MM.1S (cell line): ENCODE results near the gene PDE6G.

Experiments used
- DNase-seq: peaks from one replicate; pipeline ENCODE4 v3.0.0-alpha.2; 2015
- H2AFZ ChIP-seq: fragments of 300-600 bp; sonication (generic); 2 replicates; pipeline ENCODE4 v1.6.0; 2016; ENCODE audit warnings: antibody characterized with exemption, low read length
- H3F3A ChIP-seq: fragments of 300-600 bp; sonication (generic); 2 replicates; pipeline ENCODE4 v1.6.1; 2016; ENCODE audit warnings: mild to moderate bottlenecking, antibody characterized with exemption, low read length, moderate library complexity, mixed read lengths; ENCODE audit not compliant: insufficient read depth
- H3K27ac ChIP-seq: fragments of 300-600 bp; sonication (generic); 2 replicates; pipeline ENCODE4 v1.5.1; 2016; ENCODE audit warnings: mild to moderate bottlenecking, low read length
- H3K27me3 ChIP-seq: fragments of 300-600 bp; sonication (generic); replicated peaks from 2 replicates; pipeline ENCODE4 v1.6.0; 2016; ENCODE audit warnings: low read length; ENCODE audit not compliant: insufficient read depth
- H3K36me3 ChIP-seq: fragments of 300-600 bp; sonication (generic); replicated peaks from 2 replicates; pipeline ENCODE4 v1.6.1; 2016; ENCODE audit warnings: mild to moderate bottlenecking, low read length, mixed read lengths; ENCODE audit not compliant: insufficient read depth
- H3K4me1 ChIP-seq: fragments of 300-600 bp; sonication (generic); 2 replicates; pipeline ENCODE4 v1.6.1; 2016; ENCODE audit warnings: low read length, mixed read lengths
- H3K4me2 ChIP-seq: fragments of 300-600 bp; sonication (generic); 2 replicates; pipeline ENCODE4 v1.6.0; 2016; ENCODE audit warnings: low read depth, low read length
- H3K4me3 ChIP-seq: fragments of 300-600 bp; sonication (generic); 2 replicates; pipeline ENCODE4 v1.5.1; 2016; ENCODE audit warnings: low read length, mixed read lengths
- H3K79me2 ChIP-seq: fragments of 300-600 bp; sonication (generic); 2 replicates; pipeline ENCODE4 v1.6.1; 2016; ENCODE audit warnings: mixed run types, low read length, mixed read lengths
- H3K9ac ChIP-seq: fragments of 300-600 bp; sonication (generic); 2 replicates; pipeline ENCODE4 v1.6.1; 2016; ENCODE audit warnings: low read length, mixed read lengths
- H3K9me2 ChIP-seq: fragments of 300-600 bp; sonication (generic); replicated peaks from 2 replicates; pipeline ENCODE4 v1.6.1; 2016; ENCODE audit warnings: mild to moderate bottlenecking, low read length, mixed read lengths; ENCODE audit not compliant: insufficient read depth
- H3K9me3 ChIP-seq: fragments of 300-600 bp; sonication (generic); replicated peaks from 2 replicates; pipeline ENCODE4 v1.6.1; 2016; ENCODE audit warnings: mild to moderate bottlenecking, low read length, mixed read lengths; ENCODE audit not compliant: insufficient read depth
- H4K20me1 ChIP-seq: fragments of 300-600 bp; sonication (generic); 2 replicates; pipeline ENCODE4 v1.6.1; 2016; ENCODE audit warnings: mild to moderate bottlenecking, low read length, moderate library complexity, mixed read lengths; ENCODE audit not compliant: insufficient read depth
- EZH2 ChIP-seq: fragments of 300-600 bp; sonication (generic); optimal IDR thresholded peaks from 2 replicates; pipeline ENCODE3; 2017; ENCODE audit warnings: low read depth, mild to moderate bottlenecking, antibody characterized with exemption, low read length, mixed read lengths
- EZH2phosphoT487 ChIP-seq: fragments of 300-600 bp; sonication (generic); IDR thresholded peaks from 2 replicates; pipeline ENCODE4 v1.6.1; 2018; ENCODE audit warnings: antibody characterized with exemption, low read length
- TF ChIP-seq, protein P1 (sequence below): fragments of 300-600 bp; sonication (generic); IDR thresholded peaks from 2 replicates; pipeline ENCODE4 v1.5.1; 2016; ENCODE audit warnings: antibody characterized with exemption, low read length, mixed read lengths

The PDE6G gene

DNA sequence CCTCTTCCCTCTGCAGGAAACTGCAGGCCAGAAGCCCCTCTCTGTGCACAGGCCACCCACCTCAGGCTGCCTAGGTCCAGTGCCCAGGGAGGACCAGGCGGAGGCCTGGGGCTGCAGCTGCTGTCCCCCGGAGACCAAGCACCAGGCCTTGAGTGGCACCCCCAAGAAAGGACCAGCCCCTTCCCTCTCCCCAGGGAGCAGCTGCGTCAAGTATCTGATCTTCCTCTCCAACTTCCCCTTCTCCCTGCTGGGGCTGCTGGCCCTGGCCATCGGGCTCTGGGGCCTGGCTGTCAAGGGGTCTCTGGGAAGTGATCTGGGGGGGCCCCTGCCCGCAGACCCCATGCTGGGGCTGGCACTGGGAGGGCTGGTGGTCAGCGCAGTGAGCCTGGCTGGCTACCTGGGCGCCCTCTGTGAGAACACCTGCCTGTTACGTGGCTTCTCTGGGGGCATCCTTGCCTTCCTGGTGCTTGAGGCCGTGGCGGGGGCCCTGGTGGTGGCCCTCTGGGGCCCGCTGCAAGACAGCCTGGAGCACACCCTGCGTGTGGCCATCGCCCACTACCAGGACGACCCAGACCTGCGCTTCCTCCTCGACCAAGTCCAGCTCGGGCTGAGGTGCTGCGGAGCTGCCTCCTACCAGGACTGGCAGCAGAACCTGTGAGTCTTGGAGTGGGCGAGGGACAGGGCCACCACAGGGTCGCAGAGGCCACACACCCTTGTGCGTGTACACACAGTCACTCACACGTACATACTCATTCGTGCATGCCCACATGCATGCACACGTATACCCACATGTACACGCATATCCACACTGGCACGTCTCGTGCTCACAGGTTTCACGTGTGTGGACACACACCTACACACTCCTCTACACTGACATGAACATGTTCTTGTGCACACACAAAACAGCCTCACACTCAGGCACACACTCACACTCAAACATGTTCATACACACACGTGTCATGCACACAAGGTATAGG lies 11.1 kb downstream of the PDE6G start:
- Histone ChIP-seq H3K9ac (no peak overlapping the region), H3K27me3 (peaks cover 23% of the 10 kb centered on the region), H3F3A (no peaks in the 10 kb centered on the region), H3K79me2 (no peaks in the 10 kb centered on the region), H3K36me3 (no peaks in the 10 kb centered on the region), H3K9me2 (no peaks in the 10 kb centered on the region), H2AFZ (no peak overlapping the region), H4K20me1 (no peaks in the 10 kb centered on the region), H3K4me2 (no peak overlapping the region), H3K27ac (no peak overlapping the region), H3K4me3 (no peak overlapping the region), H3K4me1 (no peaks in the 10 kb centered on the region), H3K9me3 (no peaks in the 10 kb centered on the region)
- TF ChIP-seq EZH2 (no peak), EZH2phosphoT487 (no peak)
- TF ChIP-seq, protein P1, sequence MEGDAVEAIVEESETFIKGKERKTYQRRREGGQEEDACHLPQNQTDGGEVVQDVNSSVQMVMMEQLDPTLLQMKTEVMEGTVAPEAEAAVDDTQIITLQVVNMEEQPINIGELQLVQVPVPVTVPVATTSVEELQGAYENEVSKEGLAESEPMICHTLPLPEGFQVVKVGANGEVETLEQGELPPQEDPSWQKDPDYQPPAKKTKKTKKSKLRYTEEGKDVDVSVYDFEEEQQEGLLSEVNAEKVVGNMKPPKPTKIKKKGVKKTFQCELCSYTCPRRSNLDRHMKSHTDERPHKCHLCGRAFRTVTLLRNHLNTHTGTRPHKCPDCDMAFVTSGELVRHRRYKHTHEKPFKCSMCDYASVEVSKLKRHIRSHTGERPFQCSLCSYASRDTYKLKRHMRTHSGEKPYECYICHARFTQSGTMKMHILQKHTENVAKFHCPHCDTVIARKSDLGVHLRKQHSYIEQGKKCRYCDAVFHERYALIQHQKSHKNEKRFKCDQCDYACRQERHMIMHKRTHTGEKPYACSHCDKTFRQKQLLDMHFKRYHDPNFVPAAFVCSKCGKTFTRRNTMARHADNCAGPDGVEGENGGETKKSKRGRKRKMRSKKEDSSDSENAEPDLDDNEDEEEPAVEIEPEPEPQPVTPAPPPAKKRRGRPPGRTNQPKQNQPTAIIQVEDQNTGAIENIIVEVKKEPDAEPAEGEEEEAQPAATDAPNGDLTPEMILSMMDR = no peak
- no peak for DNase-seq

DNA sequence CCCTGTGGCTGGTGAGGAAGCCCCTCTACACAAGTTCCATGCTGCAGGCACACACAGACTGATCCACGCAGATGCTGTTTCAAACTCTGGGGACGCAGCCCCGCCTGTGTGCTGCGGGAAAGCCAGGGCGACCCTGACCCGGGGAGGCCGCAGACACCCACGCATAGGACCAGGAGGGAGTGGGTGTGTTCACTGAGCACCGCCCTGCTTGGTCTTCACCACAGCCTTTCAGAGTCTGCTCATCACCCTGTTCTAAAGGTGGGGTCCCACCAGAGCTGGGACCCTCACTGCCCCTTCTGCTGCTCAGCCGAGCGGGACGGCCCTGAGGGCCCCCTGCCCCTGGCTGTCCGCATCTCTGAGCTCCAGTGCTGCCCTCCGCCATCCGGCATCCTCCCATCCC lies 11.8 kb downstream of the PDE6G start:
- Histone ChIP-seq H3K27me3 (peaks cover 23% of the 10 kb centered on the region), H3K27ac (no peak overlapping the region), H3K9me2 (no peaks in the 10 kb centered on the region), H2AFZ (no peak overlapping the region), H4K20me1 (no peaks in the 10 kb centered on the region), H3K9me3 (no peaks in the 10 kb centered on the region), H3K4me2 (no peak overlapping the region), H3K4me3 (no peak overlapping the region), H3K4me1 (no peaks in the 10 kb centered on the region), H3K79me2 (no peaks in the 10 kb centered on the region), H3K9ac (no peak overlapping the region), H3K36me3 (no peaks in the 10 kb centered on the region), H3F3A (no peaks in the 10 kb centered on the region)
- TF ChIP-seq, protein P1 = no peak
- TF ChIP-seq EZH2 (no peak), EZH2phosphoT487 (no peak)
- no peak for DNase-seq

DNA sequence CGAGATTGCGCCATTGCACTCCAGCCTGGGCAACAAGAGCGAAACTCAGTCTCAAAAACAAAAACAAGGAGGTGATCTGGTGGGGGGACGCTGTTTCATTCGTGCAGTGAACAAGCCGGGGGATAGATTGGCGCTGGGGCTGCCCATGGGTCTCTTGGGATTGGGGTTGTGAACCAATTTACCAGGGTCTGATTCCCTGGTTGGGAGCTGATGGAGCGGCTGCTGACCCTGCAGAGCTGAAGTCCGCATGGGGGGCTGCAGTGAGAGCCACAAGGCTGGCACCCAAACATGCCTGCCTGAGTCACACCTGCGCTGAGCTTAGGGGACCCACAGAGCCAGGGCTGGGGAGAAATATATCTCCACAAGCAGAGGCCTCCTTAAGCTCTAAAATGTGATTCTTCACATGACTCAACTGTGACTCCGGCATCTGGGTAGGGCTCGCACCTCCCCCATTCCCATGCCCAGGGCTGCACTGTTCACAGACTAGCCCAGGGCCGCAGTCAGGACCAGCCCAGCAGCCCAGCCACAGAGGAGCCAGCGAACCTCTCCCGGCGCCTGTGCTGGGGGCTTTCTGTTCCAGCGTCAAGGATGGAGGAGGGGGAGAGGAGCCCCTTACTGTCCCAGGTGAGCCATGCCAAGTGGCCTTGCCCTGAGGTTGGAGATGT lies 14.4 kb downstream of the PDE6G start:
- H3K4me3 ChIP-seq = no peak overlapping the region
- H3K36me3 ChIP-seq = no peaks in the 10 kb centered on the region
- no peaks in the 10 kb centered on the region for H3K79me2 ChIP-seq
- no peaks in the 10 kb centered on the region for H3K4me1 ChIP-seq
- no peak overlapping the region for H3K9ac ChIP-seq
- H4K20me1 ChIP-seq = no peaks in the 10 kb centered on the region
- TF ChIP-seq, protein P1 = no peak
- TF ChIP-seq EZH2 (no peak), EZH2phosphoT487 (no peak)
- no peaks in the 10 kb centered on the region for H3K9me2 ChIP-seq
- no peak overlapping the region for H3K4me2 ChIP-seq
- no peaks in the 10 kb centered on the region for H3K9me3 ChIP-seq
- H3K27ac ChIP-seq = no peak overlapping the region
- no peak for DNase-seq
- H3K27me3 ChIP-seq = peaks cover 16% of the 10 kb centered on the region
- H3F3A ChIP-seq = no peaks in the 10 kb centered on the region
- H2AFZ ChIP-seq = no peak overlapping the region
